Astrocyte (in vitro differentiated cells and primary cell): ENCODE measurements around the gene ZNF468. TPM values are rescaled to one million over a fixed set of nuclear protein-coding genes. Genes with fewer than 3 reads are reported as not detected.

Source experiments
- DNase-seq: peaks from one replicate; pipeline ENCODE4 v3.0.0-alpha.2; 2010; ENCODE audit warnings: low read depth
- FAIRE-seq: peaks from 2 replicates; lab custom pipeline; 2011; peaks lifted over from hg19 to GRCh38; lab: Jason Lieb, UNC
- H2AFZ ChIP-seq: 2 replicates; pipeline ENCODE4 v1.6.0; 2012; ENCODE audit warnings: low read depth, low read length, inconsistent platforms
- H3K27ac ChIP-seq: 2 replicates; pipeline ENCODE4 v1.5.1; 2011; ENCODE audit warnings: low read depth, low read length, inconsistent platforms
- H3K27me3 ChIP-seq: 2 replicates; pipeline ENCODE4 v1.6.0; 2011; ENCODE audit warnings: low read length, inconsistent platforms; ENCODE audit not compliant: insufficient read depth
- H3K36me3 ChIP-seq: 2 replicates; pipeline ENCODE4 v1.5.1; 2011; ENCODE audit warnings: low read length, inconsistent platforms; ENCODE audit not compliant: insufficient read depth
- H3K4me1 ChIP-seq: 2 replicates; pipeline ENCODE4 v1.5.1; 2011; ENCODE audit warnings: low read length, inconsistent platforms; ENCODE audit not compliant: insufficient read depth
- H3K4me2 ChIP-seq: 2 replicates; pipeline ENCODE4 v1.6.0; 2012; ENCODE audit warnings: low read length, inconsistent platforms
- H3K4me3 ChIP-seq: 2 replicates; pipeline ENCODE4 v1.5.1; 2011; ENCODE audit warnings: low read depth, mild to moderate bottlenecking, low read length, inconsistent platforms; ENCODE audit not compliant: insufficient read depth
- H3K79me2 ChIP-seq: 2 replicates; pipeline ENCODE4 v1.6.0; 2012; ENCODE audit warnings: mild to moderate bottlenecking, low read length, inconsistent platforms; ENCODE audit not compliant: insufficient read depth
- H3K9ac ChIP-seq: 2 replicates; pipeline ENCODE4 v1.6.0; 2012; ENCODE audit warnings: mild to moderate bottlenecking, low read length, inconsistent platforms
- H3K9me3 ChIP-seq: 2 replicates; pipeline ENCODE4 v1.5.1; 2012; ENCODE audit warnings: low read depth, mild to moderate bottlenecking, low read length, inconsistent platforms; ENCODE audit not compliant: insufficient read depth
- H4K20me1 ChIP-seq: 2 replicates; pipeline ENCODE4 v1.6.0; 2012; ENCODE audit warnings: low read length, inconsistent platforms; ENCODE audit not compliant: insufficient read depth
- H3K27ac Mint-ChIP-seq: one replicate; pipeline ENCODE4 v1.8.0; 2021; ENCODE audit warnings: mild to moderate bottlenecking, mixed read lengths; ENCODE audit not compliant: unreplicated experiment
- H3K27me3 Mint-ChIP-seq: one replicate; pipeline ENCODE4 v1.8.0; 2021; ENCODE audit warnings: low read depth, mixed read lengths; ENCODE audit not compliant: unreplicated experiment
- H3K36me3 Mint-ChIP-seq: one replicate; pipeline ENCODE4 v1.8.0; 2021; ENCODE audit warnings: low read depth, mixed read lengths; ENCODE audit not compliant: unreplicated experiment
- H3K4me1 Mint-ChIP-seq: one replicate; pipeline ENCODE4 v1.8.0; 2021; ENCODE audit warnings: low read depth, mixed read lengths; ENCODE audit not compliant: unreplicated experiment
- H3K4me3 Mint-ChIP-seq: one replicate; pipeline ENCODE4 v1.8.0; 2021; ENCODE audit warnings: mild to moderate bottlenecking, moderate library complexity, mixed read lengths; ENCODE audit not compliant: unreplicated experiment
- H3K9me3 Mint-ChIP-seq: one replicate; pipeline ENCODE4 v1.8.0; 2021; ENCODE audit warnings: mild to moderate bottlenecking, mixed read lengths; ENCODE audit not compliant: unreplicated experiment
- EZH2 ChIP-seq: IDR thresholded peaks from 2 replicates; pipeline ENCODE4 v1.6.1; 2012; ENCODE audit warnings: mild to moderate bottlenecking, low read length, inconsistent platforms; ENCODE audit not compliant: insufficient read depth
- total RNA-seq: library from RNA; stranded (reverse); gene quantifications from 2 replicates; pipeline ENCODE4 v1.2.1, GENCODE V29; 2021
- TF ChIP-seq, protein P1 (sequence below): IDR thresholded peaks from 2 replicates; pipeline ENCODE4 v1.5.1; 2011; ENCODE audit warnings: low read depth, mild to moderate bottlenecking, inconsistent platforms, low read length, moderate library complexity; ENCODE audit not compliant: insufficient read depth

Gene ZNF468
- total RNA-seq, 1 donor from 2014 or later = 20.0 TPM

- peak overlapping the region; percentile 87 for H2AFZ ChIP-seq
- Mint-ChIP-seq H3K27me3 (no peaks in the 10 kb centered on the region), H3K36me3 (peaks cover 18% of the 10 kb centered on the region), H3K9me3 (no peaks in the 10 kb centered on the region), H3K27ac (peak overlapping the region; percentile 98), H3K4me1 (peaks cover 3% of the 10 kb centered on the region), H3K4me3 (peak overlapping the region; percentile 95)
- no peak for TF ChIP-seq EZH2
- TF ChIP-seq, protein P1, sequence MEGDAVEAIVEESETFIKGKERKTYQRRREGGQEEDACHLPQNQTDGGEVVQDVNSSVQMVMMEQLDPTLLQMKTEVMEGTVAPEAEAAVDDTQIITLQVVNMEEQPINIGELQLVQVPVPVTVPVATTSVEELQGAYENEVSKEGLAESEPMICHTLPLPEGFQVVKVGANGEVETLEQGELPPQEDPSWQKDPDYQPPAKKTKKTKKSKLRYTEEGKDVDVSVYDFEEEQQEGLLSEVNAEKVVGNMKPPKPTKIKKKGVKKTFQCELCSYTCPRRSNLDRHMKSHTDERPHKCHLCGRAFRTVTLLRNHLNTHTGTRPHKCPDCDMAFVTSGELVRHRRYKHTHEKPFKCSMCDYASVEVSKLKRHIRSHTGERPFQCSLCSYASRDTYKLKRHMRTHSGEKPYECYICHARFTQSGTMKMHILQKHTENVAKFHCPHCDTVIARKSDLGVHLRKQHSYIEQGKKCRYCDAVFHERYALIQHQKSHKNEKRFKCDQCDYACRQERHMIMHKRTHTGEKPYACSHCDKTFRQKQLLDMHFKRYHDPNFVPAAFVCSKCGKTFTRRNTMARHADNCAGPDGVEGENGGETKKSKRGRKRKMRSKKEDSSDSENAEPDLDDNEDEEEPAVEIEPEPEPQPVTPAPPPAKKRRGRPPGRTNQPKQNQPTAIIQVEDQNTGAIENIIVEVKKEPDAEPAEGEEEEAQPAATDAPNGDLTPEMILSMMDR = no peak
- peak overlapping the region; percentile 90 for H3K4me3 ChIP-seq
- peaks cover 13% of the 10 kb centered on the region for H3K79me2 ChIP-seq
- H4K20me1 ChIP-seq = no peaks in the 10 kb centered on the region
- H3K27me3 ChIP-seq = no peaks in the 10 kb centered on the region
- no peaks in the 10 kb centered on the region for H3K9me3 ChIP-seq
- FAIRE-seq (no peak), DNase-seq (peak; percentile 5)
- H3K9ac ChIP-seq = peak overlapping the region; percentile 90
- H3K36me3 ChIP-seq = no peaks in the 10 kb centered on the region
- H3K27ac ChIP-seq = no peak overlapping the region
- no peaks in the 10 kb centered on the region for H3K4me1 ChIP-seq
- peak overlapping the region; percentile 95 for H3K4me2 ChIP-seq
Measured at GRCh38 chr19:52896431-52897137, 39.2 kb upstream of the ZNF468 start.

GRCh38 chr19:52891336-52891735 lies 33.9 kb upstream of the ZNF468 start:
- DNase-seq (no peak), FAIRE-seq (no peak)
- no peak overlapping the region for H2AFZ ChIP-seq
- Mint-ChIP-seq H3K4me1 (no peaks in the 10 kb centered on the region), H3K27me3 (no peaks in the 10 kb centered on the region), H3K36me3 (peaks cover 59% of the 10 kb centered on the region), H3K4me3 (no peak overlapping the region), H3K9me3 (no peaks in the 10 kb centered on the region), H3K27ac (no peak overlapping the region)
- H4K20me1 ChIP-seq = no peaks in the 10 kb centered on the region
- H3K4me1 ChIP-seq = no peaks in the 10 kb centered on the region
- no peak overlapping the region for H3K9ac ChIP-seq
- H3K9me3 ChIP-seq = peaks cover 3% of the 10 kb centered on the region
- TF ChIP-seq, protein P1 = no peak
- TF ChIP-seq EZH2 = no peak
- no peak overlapping the region for H3K4me3 ChIP-seq
- H3K27me3 ChIP-seq = no peaks in the 10 kb centered on the region
- peaks cover 8% of the 10 kb centered on the region for H3K79me2 ChIP-seq
- H3K36me3 ChIP-seq = peaks cover 5% of the 10 kb centered on the region
- H3K27ac ChIP-seq = no peak overlapping the region
- no peak overlapping the region for H3K4me2 ChIP-seq

GRCh38 chr19:52889931-52890330 lies 32.5 kb upstream of the ZNF468 start:
- Histone ChIP-seq H3K27me3 (no peaks in the 10 kb centered on the region), H3K9me3 (peaks cover 9% of the 10 kb centered on the region), H4K20me1 (no peaks in the 10 kb centered on the region), H3K4me3 (no peak overlapping the region), H3K36me3 (peaks cover 5% of the 10 kb centered on the region), H2AFZ (no peak overlapping the region), H3K4me2 (no peak overlapping the region), H3K27ac (no peak overlapping the region), H3K9ac (no peak overlapping the region), H3K79me2 (peaks cover 8% of the 10 kb centered on the region), H3K4me1 (no peaks in the 10 kb centered on the region)
- TF ChIP-seq, protein P1 = no peak
- no peak for TF ChIP-seq EZH2
- H3K9me3 Mint-ChIP-seq = peaks cover 1% of the 10 kb centered on the region
- H3K27me3 Mint-ChIP-seq = no peaks in the 10 kb centered on the region
- FAIRE-seq (no peak), DNase-seq (no peak)
- no peak overlapping the region for H3K4me3 Mint-ChIP-seq
- H3K4me1 Mint-ChIP-seq = no peaks in the 10 kb centered on the region
- peak overlapping the region; percentile 18 for H3K27ac Mint-ChIP-seq
- peaks cover 65% of the 10 kb centered on the region for H3K36me3 Mint-ChIP-seq
